SK-N-SH treated with all-trans-retinoic acid at 6 μM for 48 hours (cell line): ENCODE measurements around the gene KCNC3.

Experiments used
- CSDC2 ChIP-seq: fragments of 250-450 bp; sonication (Bioruptor Pico); IDR thresholded peaks from 2 replicates; pipeline ENCODE4 v1.5.0; 2020; ENCODE audit warnings: mild to moderate bottlenecking, moderate library complexity
- RARB ChIP-seq: fragments of 250-450 bp; sonication (Bioruptor Pico); IDR thresholded peaks from 2 replicates; pipeline ENCODE4 v1.8.0; 2021; ENCODE audit warnings: mild to moderate bottlenecking, moderate library complexity
- ZC3H10 ChIP-seq: fragments of 250-450 bp; sonication (Bioruptor Pico); IDR thresholded peaks from 2 replicates; pipeline ENCODE4 v1.5.1; 2021; ENCODE audit warnings: mild to moderate bottlenecking, moderate library complexity
- ZFP3 ChIP-seq: fragments of 250-450 bp; sonication (Bioruptor Pico); IDR thresholded peaks from 2 replicates; pipeline ENCODE4 v1.5.0; 2020; ENCODE audit warnings: mild to moderate bottlenecking, moderate library complexity
- ZFP30 ChIP-seq: fragments of 450-650 bp; formaldehyde crosslinking; IDR thresholded peaks from 2 replicates; pipeline ENCODE4 v1.5.0; 2022; ENCODE audit warnings: mild to moderate bottlenecking, moderate library complexity
- ZNF70 ChIP-seq: fragments of 450-650 bp; formaldehyde crosslinking; IDR thresholded peaks from 2 replicates; pipeline ENCODE4 v1.5.0; 2020; ENCODE audit warnings: mild to moderate bottlenecking, moderate library complexity
- TF ChIP-seq, protein P1 (sequence below): fragments of 250-450 bp; sonication (Bioruptor Pico); IDR thresholded peaks from 2 replicates; pipeline ENCODE4 v1.5.1; 2020; ENCODE audit warnings: low read depth, mild to moderate bottlenecking, moderate library complexity
- TF ChIP-seq, protein P2 (sequence below): fragments of 250-450 bp; sonication (Bioruptor Pico); IDR thresholded peaks from 2 replicates; pipeline ENCODE4 v1.5.0; 2020; ENCODE audit warnings: mild to moderate bottlenecking, moderate library complexity

DNA sequence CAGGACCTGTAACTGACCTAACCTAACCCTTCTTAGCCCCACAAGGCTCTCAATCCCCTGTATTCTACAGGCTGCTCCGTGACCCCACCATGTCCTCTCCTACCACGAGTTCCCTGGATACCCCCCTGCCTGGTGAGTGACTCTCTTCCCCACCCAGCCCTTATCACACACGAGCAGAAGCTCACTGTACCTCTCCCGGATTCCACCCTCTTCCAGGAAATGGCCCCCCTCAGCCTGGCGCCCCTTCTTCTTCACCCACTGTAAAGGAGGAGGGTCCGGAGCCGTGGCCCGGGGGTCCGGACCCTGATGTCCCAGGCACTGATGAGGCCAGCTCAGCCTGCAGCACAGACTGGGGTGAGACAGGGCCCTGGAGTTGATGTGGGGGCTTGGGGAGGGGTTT is 48.3 kb upstream of the KCNC3 start:
- TF ChIP-seq, protein P1, sequence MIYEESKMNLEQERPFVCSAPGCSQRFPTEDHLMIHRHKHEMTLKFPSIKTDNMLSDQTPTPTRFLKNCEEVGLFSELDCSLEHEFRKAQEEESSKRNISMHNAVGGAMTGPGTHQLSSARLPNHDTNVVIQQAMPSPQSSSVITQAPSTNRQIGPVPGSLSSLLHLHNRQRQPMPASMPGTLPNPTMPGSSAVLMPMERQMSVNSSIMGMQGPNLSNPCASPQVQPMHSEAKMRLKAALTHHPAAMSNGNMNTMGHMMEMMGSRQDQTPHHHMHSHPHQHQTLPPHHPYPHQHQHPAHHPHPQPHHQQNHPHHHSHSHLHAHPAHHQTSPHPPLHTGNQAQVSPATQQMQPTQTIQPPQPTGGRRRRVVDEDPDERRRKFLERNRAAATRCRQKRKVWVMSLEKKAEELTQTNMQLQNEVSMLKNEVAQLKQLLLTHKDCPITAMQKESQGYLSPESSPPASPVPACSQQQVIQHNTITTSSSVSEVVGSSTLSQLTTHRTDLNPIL (CRISPR knock-in tag) = no peak
- TF ChIP-seq ZC3H10 (CRISPR knock-in tag) (no peak), RARB (CRISPR knock-in tag) (no peak), ZFP30 (no peak), ZNF70 (no peak), ZFP3 (CRISPR knock-in tag) (no peak), CSDC2 (CRISPR knock-in tag) (no peak)
- TF ChIP-seq, protein P2, sequence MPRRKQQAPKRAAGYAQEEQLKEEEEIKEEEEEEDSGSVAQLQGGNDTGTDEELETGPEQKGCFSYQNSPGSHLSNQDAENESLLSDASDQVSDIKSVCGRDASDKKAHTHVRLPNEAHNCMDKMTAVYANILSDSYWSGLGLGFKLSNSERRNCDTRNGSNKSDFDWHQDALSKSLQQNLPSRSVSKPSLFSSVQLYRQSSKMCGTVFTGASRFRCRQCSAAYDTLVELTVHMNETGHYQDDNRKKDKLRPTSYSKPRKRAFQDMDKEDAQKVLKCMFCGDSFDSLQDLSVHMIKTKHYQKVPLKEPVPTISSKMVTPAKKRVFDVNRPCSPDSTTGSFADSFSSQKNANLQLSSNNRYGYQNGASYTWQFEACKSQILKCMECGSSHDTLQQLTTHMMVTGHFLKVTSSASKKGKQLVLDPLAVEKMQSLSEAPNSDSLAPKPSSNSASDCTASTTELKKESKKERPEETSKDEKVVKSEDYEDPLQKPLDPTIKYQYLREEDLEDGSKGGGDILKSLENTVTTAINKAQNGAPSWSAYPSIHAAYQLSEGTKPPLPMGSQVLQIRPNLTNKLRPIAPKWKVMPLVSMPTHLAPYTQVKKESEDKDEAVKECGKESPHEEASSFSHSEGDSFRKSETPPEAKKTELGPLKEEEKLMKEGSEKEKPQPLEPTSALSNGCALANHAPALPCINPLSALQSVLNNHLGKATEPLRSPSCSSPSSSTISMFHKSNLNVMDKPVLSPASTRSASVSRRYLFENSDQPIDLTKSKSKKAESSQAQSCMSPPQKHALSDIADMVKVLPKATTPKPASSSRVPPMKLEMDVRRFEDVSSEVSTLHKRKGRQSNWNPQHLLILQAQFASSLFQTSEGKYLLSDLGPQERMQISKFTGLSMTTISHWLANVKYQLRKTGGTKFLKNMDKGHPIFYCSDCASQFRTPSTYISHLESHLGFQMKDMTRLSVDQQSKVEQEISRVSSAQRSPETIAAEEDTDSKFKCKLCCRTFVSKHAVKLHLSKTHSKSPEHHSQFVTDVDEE (CRISPR knock-in tag) = no peak
